Lung (tissue), 13 donors: ENCODE measurements around the gene C1orf56. TPM values are rescaled to one million over a fixed set of nuclear protein-coding genes. Genes with fewer than 3 reads are reported as not detected.
"Not testable (repeated sequence)": the region's sequence is repeated elsewhere in the genome, so short reads cannot be mapped to it uniquely, and the experiment has no call there.

Experiments
- ATAC-seq: fragments of 200-7000 bp; cut with Tn5 transposase; one replicate; pipeline ENCODE4 v1.9.1; 2020; ENCODE audit warnings: moderate number of reproducible peaks; ENCODE audit not compliant: insufficient read depth, low FRiP score
- DNase-seq, 3 donors: peaks; one replicate each; pipeline ENCODE4 v3.0.0-alpha.2; 2013 to 2017
- H3K27ac ChIP-seq, 2 donors: one replicate each; pipeline ENCODE4 v1.5.1; 2013; ENCODE audit warnings: mild to moderate bottlenecking in 2 of 2, moderate library complexity in 2 of 2, control low read depth in 1 of 2, inconsistent platforms in 1 of 2, low read depth in 1 of 2, low read length in 1 of 2
- H3K27me3 ChIP-seq, 3 donors: one replicate each; pipeline ENCODE4 v1.5.1; 2013; ENCODE audit warnings: low read length in 2 of 3; ENCODE audit not compliant: control insufficient read depth in 3 of 3, insufficient read depth in 3 of 3
- H3K36me3 ChIP-seq, 4 donors: one replicate each; pipeline ENCODE4 v1.5.1; 2013; ENCODE audit warnings: low read length in 4 of 4, mild to moderate bottlenecking in 1 of 4, moderate library complexity in 1 of 4; ENCODE audit not compliant: control insufficient read depth in 4 of 4, insufficient read depth in 4 of 4
- H3K4me1 ChIP-seq, 5 donors: one replicate each; pipeline ENCODE4 v1.5.1; 2013; ENCODE audit warnings: low read length in 5 of 5, mild to moderate bottlenecking in 2 of 5, moderate library complexity in 1 of 5; ENCODE audit not compliant: control insufficient read depth in 5 of 5, insufficient read depth in 5 of 5
- H3K4me3 ChIP-seq: one replicate; pipeline ENCODE4 v1.5.1; 2013; ENCODE audit warnings: mild to moderate bottlenecking, control low read depth, moderate library complexity
- H3K9ac ChIP-seq, 2 donors: one replicate each; pipeline ENCODE4 v1.5.1; 2013; ENCODE audit warnings: low read length in 2 of 2, control low read depth in 1 of 2; ENCODE audit not compliant: insufficient read depth in 1 of 2
- H3K9me3 ChIP-seq, 4 donors: one replicate each; pipeline ENCODE4 v1.5.1; 2013; ENCODE audit warnings: low read length in 3 of 4, mild to moderate bottlenecking in 1 of 4, moderate library complexity in 1 of 4; ENCODE audit not compliant: control insufficient read depth in 4 of 4, insufficient read depth in 3 of 4
- WGBS, 2 donors: extraction: QIAGEN DNeasy Blood & Tissue Kit; methylation state at CpG; one replicate each; pipeline ENCODE4 v1.1.7; 2013; 5-methylcytosine and 5-hydroxymethylcytosine counted together
- polyA plus RNA-seq, 2 donors: library from polyadenylated mRNA; stranded (reverse); fragments of 200-250 nt; gene quantifications; one replicate each; pipeline ENCODE4 v1.2.1, GENCODE V29; 2013
- small RNA-seq: library from RNA; depleted of rRNA; stranded (forward); fragments of <200 nt; gene quantifications from one replicate; pipeline ENCODE3, GENCODE V24; 2014; ENCODE audit warnings: low replicate concordance
- total RNA-seq, 2 donors: library from RNA; depleted of rRNA in 1 of 2; stranded (reverse); fragments of >200 nt in 1 of 2; gene quantifications; one replicate each; pipeline ENCODE4 v1.2.1, GENCODE V29; 2014 to 2021
- TF ChIP-seq, protein P1 (sequence below): IDR thresholded peaks from 2 replicates; pipeline ENCODE4 v1.5.1; 2012; ENCODE audit warnings: mild to moderate bottlenecking; ENCODE audit errors: control extremely low read depth, extremely low read depth
- donor health status: control.
- donor health status: control.
- donor health status: Bipolar disorder and iron deficiency.
- donor health status: healthy.
- donor health status: DM: yes; HTN: yes; CAD: no.

The C1orf56 gene
- total and polyA plus RNA-seq, 4 donors = 2.3 to 4.9 (median 3.9) TPM

DNA sequence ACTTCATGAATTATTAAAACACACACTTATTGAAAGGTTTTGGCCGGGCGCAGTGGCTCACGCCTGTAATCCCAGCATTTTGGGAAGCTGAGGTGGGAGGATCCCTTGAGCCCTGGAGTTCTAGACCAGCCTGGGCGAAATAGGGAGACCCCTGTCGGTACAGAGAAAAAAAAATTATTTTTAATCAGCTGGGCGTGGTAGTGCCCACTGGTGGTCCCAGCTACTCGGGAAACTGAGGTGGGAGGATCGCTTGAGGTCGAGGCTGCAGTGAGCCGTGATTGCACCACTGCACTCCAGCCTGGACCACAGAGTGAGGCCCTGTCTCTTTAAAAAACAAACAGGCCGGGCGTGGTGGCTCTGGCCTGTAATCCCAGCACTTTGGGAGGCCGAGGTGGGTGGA lies 24.7 kb downstream of the C1orf56 start:
- no peak overlapping the region for H3K4me3 ChIP-seq
- peaks cover 0 to 10% (median 2%) of the 10 kb centered on the region in 5 donors for H3K4me1 ChIP-seq
- peaks cover 0 to 5% (median under 1%) of the 10 kb centered on the region in 4 donors for H3K36me3 ChIP-seq
- ATAC-seq = no peak
- peak overlapping the region in 1 of 2 donors; percentile 96 for H3K27ac ChIP-seq
- H3K9me3 ChIP-seq = no peaks in the 10 kb centered on the region
- DNase-seq = no peak
- no peak overlapping the region for H3K9ac ChIP-seq
- H3K27me3 ChIP-seq = no peaks in the 10 kb centered on the region
- TF ChIP-seq, protein P1, sequence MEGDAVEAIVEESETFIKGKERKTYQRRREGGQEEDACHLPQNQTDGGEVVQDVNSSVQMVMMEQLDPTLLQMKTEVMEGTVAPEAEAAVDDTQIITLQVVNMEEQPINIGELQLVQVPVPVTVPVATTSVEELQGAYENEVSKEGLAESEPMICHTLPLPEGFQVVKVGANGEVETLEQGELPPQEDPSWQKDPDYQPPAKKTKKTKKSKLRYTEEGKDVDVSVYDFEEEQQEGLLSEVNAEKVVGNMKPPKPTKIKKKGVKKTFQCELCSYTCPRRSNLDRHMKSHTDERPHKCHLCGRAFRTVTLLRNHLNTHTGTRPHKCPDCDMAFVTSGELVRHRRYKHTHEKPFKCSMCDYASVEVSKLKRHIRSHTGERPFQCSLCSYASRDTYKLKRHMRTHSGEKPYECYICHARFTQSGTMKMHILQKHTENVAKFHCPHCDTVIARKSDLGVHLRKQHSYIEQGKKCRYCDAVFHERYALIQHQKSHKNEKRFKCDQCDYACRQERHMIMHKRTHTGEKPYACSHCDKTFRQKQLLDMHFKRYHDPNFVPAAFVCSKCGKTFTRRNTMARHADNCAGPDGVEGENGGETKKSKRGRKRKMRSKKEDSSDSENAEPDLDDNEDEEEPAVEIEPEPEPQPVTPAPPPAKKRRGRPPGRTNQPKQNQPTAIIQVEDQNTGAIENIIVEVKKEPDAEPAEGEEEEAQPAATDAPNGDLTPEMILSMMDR = no peak
- 72 to 80% methylated on average over 13 of the region's 13 CpGs for WGBS, 2 donors

DNA sequence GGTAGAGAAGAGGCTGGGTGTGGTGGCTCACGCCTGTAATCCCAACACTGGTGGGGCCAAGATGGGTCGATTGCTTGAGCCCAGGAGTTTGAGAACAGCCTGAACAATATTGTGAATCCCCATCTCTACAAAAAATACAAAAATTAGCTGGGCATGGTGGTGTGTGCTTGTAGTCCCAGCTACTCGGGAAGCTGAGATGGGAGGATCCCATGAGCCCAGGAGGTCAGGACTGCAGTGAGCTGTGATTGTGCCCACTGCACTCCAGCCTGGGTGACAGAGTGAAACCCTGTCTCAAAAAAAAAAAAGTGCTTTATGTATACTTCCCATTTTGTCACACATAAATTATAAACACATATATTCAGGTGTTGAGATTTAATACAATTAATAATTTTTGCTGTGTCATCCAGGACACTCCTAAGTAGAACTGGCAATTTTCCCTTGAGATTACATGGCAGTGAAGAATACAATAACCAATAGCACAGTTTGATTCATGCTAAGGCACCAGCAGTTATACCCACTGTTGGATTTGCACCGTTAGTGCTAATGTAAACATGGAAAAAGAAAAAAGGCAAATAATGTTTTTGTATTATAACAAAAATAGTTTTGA lies 38.5 kb downstream of the C1orf56 start:
- ATAC-seq = no peak
- WGBS, 2 donors = 73 to 85% methylated on average over 4 of the region's 4 CpGs
- TF ChIP-seq, protein P1 = no peak

DNA sequence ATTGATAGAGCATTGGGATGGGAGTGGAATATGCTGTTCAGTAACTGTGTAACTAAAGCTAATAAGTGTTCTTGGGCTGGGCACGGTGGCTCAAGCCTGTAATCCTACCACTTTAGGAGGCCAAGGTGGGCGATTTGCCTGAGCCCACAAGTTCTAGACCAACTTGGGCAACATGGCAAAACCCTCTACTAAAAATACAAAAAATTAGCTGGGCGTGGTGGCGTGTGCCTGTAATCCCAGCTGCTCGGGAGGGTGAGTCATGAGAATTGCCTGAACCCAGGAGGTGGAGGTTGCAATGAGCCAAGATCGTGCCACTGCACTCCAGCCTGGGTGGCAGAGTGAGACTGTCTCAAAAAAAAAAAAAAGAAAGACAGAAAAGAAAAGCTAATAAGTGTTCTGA lies 49.9 kb downstream of the C1orf56 start:
- ATAC-seq, H3K9me3 ChIP-seq, H3K27me3 ChIP-seq, H3K36me3 ChIP-seq, H3K27ac ChIP-seq, H3K4me3 ChIP-seq, DNase-seq, H3K9ac ChIP-seq, H3K4me1 ChIP-seq: not testable (repeated sequence)
- WGBS, 2 donors = 85 to 90% methylated on average over 6 of the region's 6 CpGs

More for the DNA sequence above, 38.5 kb downstream of the C1orf56 start:
- no peaks in the 10 kb centered on the region for H3K27me3 ChIP-seq
- H3K36me3 ChIP-seq = no peaks in the 10 kb centered on the region
- H3K4me3 ChIP-seq = no peak overlapping the region
- no peak for DNase-seq
- H3K9me3 ChIP-seq = no peaks in the 10 kb centered on the region
- H3K27ac ChIP-seq = no peak overlapping the region
- H3K9ac ChIP-seq = no peak overlapping the region
- H3K4me1 ChIP-seq = no peaks in the 10 kb centered on the region

DNA sequence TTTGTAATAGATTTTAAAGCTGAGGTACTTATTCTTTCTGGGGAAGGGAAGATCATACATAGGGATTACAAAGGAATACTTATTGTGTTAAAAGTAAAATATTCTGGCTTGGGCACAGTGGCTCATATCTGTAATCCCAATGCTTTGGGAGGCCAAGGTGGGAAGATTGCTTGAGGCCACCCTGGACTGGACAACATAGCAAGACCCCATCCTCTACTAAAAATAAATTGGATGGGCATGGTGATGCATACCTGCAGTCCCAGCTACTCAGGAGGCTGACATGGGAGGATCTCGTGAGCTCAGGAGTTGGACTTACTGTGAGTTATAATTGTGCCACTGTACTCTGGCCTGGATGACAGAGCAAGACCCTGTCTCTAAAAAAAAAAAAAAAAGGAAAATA lies 50.6 kb downstream of the C1orf56 start:
- Histone ChIP-seq H3K4me3 (no peak overlapping the region), H3K27ac (no peak overlapping the region), H3K27me3 (no peaks in the 10 kb centered on the region), H3K4me1 (no peaks in the 10 kb centered on the region), H3K9me3 (no peaks in the 10 kb centered on the region), H3K9ac (no peak overlapping the region), H3K36me3 (peaks cover 0 to 2% (median under 1%) of the 10 kb centered on the region in 4 donors)
- TF ChIP-seq, protein P1 = no peak
- DNase-seq = no peak
- ATAC-seq = no peak
- WGBS, 2 donors = 100% methylated on average over 1 of the region's 1 CpG

Small RNAs within 50 kb of the gene (small RNA-seq; reads per million reads assigned to genes)
- gene RNU6-884P = not detected

Other genes starting within 250 kb of the C1orf56 start
- gene CTSK, start 239.5 kb upstream of the C1orf56 start, total RNA-seq = 10 to 100 TPM; 11.1 to 25.7 TPM
- gene CTSK, start 239.5 kb upstream of the C1orf56 start, polyA plus RNA-seq = 10 to 100 TPM in 1 of 2 donors, 1 to 10 TPM in 1; 5.2 to 17.5 TPM
- 100 to 1,000 TPM in 1 of 2 donors, 10 to 100 TPM in 1; 41.4 to 102 TPM for gene ARNT, start 171.2 kb upstream of the C1orf56 start, total RNA-seq
- gene ARNT, start 171.2 kb upstream of the C1orf56 start, polyA plus RNA-seq = 10 to 100 TPM; 15.0 to 20.9 TPM
- not detected for gene CTXND2, start 160.6 kb upstream of the C1orf56 start, total RNA-seq
- gene CTXND2, start 160.6 kb upstream of the C1orf56 start, polyA plus RNA-seq = under 1 TPM in 1 of 2 donors, not detected in 1; 0.02 TPM
- gene SETDB1, start 121.4 kb upstream of the C1orf56 start, total RNA-seq = 10 to 100 TPM; 40.7 to 56.2 TPM
- 10 to 100 TPM; 20.0 to 24.4 TPM for gene SETDB1, start 121.4 kb upstream of the C1orf56 start, polyA plus RNA-seq
- 100 to 1,000 TPM; 194 to 237 TPM for gene CERS2, start 72.9 kb upstream of the C1orf56 start, total RNA-seq
- gene CERS2, start 72.9 kb upstream of the C1orf56 start, polyA plus RNA-seq = 100 to 1,000 TPM; 155 to 308 TPM
- 1 to 10 TPM in 1 of 2 donors, under 1 TPM in 1; 0.68 to 1.0 TPM for gene ANXA9, start 65.5 kb upstream of the C1orf56 start, total RNA-seq
- 1 to 10 TPM in 1 of 2 donors, under 1 TPM in 1; 0.37 to 1.3 TPM for gene ANXA9, start 65.5 kb upstream of the C1orf56 start, polyA plus RNA-seq
- 10 to 100 TPM; 23.4 to 31.0 TPM for gene MINDY1, start 40.8 kb upstream of the C1orf56 start, total RNA-seq
- gene MINDY1, start 40.8 kb upstream of the C1orf56 start, polyA plus RNA-seq = 10 to 100 TPM in 1 of 2 donors, 1 to 10 TPM in 1; 7.8 to 10.1 TPM
- gene PRUNE1, start 39.3 kb upstream of the C1orf56 start, total RNA-seq = 10 to 100 TPM; 12.9 to 20.6 TPM
- 10 to 100 TPM in 1 of 2 donors, 1 to 10 TPM in 1; 8.7 to 12.5 TPM for gene PRUNE1, start 39.3 kb upstream of the C1orf56 start, polyA plus RNA-seq
- gene BNIPL, start 11.2 kb upstream of the C1orf56 start, total RNA-seq = 1 to 10 TPM; 2.8 to 8.6 TPM
- gene BNIPL, start 11.2 kb upstream of the C1orf56 start, polyA plus RNA-seq = 10 to 100 TPM in 1 of 2 donors, 1 to 10 TPM in 1; 1.9 to 12.2 TPM
- 100 to 1,000 TPM in 1 of 2 donors, 10 to 100 TPM in 1; 87.7 to 103 TPM for gene CDC42SE1, start 11.9 kb downstream of the C1orf56 start, total RNA-seq
- 100 to 1,000 TPM in 1 of 2 donors, 10 to 100 TPM in 1; 38.4 to 147 TPM for gene CDC42SE1, start 11.9 kb downstream of the C1orf56 start, polyA plus RNA-seq
- gene MLLT11, start 12.6 kb downstream of the C1orf56 start, total RNA-seq = 1 to 10 TPM; 1.2 to 1.3 TPM
- gene MLLT11, start 12.6 kb downstream of the C1orf56 start, polyA plus RNA-seq = 1 to 10 TPM in 1 of 2 donors, under 1 TPM in 1; 0.96 to 1.4 TPM
- 10 to 100 TPM; 10.5 to 16.0 TPM for gene GABPB2, start 23.0 kb downstream of the C1orf56 start, total RNA-seq
- gene GABPB2, start 23.0 kb downstream of the C1orf56 start, polyA plus RNA-seq = 1 to 10 TPM; 4.4 to 5.2 TPM
- 1 to 10 TPM; 6.4 to 9.8 TPM for gene SEMA6C, start 98.9 kb downstream of the C1orf56 start, total RNA-seq
- 1 to 10 TPM; 6.3 to 6.7 TPM for gene SEMA6C, start 98.9 kb downstream of the C1orf56 start, polyA plus RNA-seq
- gene TNFAIP8L2, start 108.9 kb downstream of the C1orf56 start, total RNA-seq = 10 to 100 TPM in 1 of 2 donors, 1 to 10 TPM in 1; 3.4 to 11.3 TPM
- gene TNFAIP8L2, start 108.9 kb downstream of the C1orf56 start, polyA plus RNA-seq = 10 to 100 TPM; 26.6 to 31.8 TPM
- gene LYSMD1, start 118.2 kb downstream of the C1orf56 start, total RNA-seq = 10 to 100 TPM in 1 of 2 donors, 1 to 10 TPM in 1; 4.9 to 12.7 TPM
- gene LYSMD1, start 118.2 kb downstream of the C1orf56 start, polyA plus RNA-seq = 1 to 10 TPM; 5.1 to 5.3 TPM
- 10 to 100 TPM; 30.0 to 31.3 TPM for gene SCNM1, start 118.4 kb downstream of the C1orf56 start, total RNA-seq
- 10 to 100 TPM; 50.7 to 73.8 TPM for gene SCNM1, start 118.4 kb downstream of the C1orf56 start, polyA plus RNA-seq
- under 1 TPM in 1 of 2 donors, not detected in 1; 0.83 TPM for gene TMOD4, start 128.2 kb downstream of the C1orf56 start, total RNA-seq
- under 1 TPM; 0.18 to 0.31 TPM for gene TMOD4, start 128.2 kb downstream of the C1orf56 start, polyA plus RNA-seq
- gene VPS72, start 142.4 kb downstream of the C1orf56 start, total RNA-seq = 10 to 100 TPM; 30.7 to 30.9 TPM
- gene VPS72, start 142.4 kb downstream of the C1orf56 start, polyA plus RNA-seq = 10 to 100 TPM; 28.6 to 39.1 TPM
- gene PIP5K1A, start 150.8 kb downstream of the C1orf56 start, total RNA-seq = 100 to 1,000 TPM in 1 of 2 donors, 10 to 100 TPM in 1; 47.6 to 120 TPM
- gene PIP5K1A, start 150.8 kb downstream of the C1orf56 start, polyA plus RNA-seq = 10 to 100 TPM; 21.7 to 27.4 TPM
- 100 to 1,000 TPM in 1 of 2 donors, 10 to 100 TPM in 1; 96.9 to 147 TPM for gene PSMD4, start 207.0 kb downstream of the C1orf56 start, total RNA-seq
- 100 to 1,000 TPM; 209 to 212 TPM for gene PSMD4, start 207.0 kb downstream of the C1orf56 start, polyA plus RNA-seq
- 10 to 100 TPM; 14.0 to 31.2 TPM for gene ZNF687, start 234.5 kb downstream of the C1orf56 start, total RNA-seq
- gene ZNF687, start 234.5 kb downstream of the C1orf56 start, polyA plus RNA-seq = 10 to 100 TPM in 1 of 2 donors, 1 to 10 TPM in 1; 9.6 to 13.7 TPM